Panc1 (cell line): ENCODE measurements around the gene GRIFIN. TPM values are rescaled to one million over a fixed set of nuclear protein-coding genes. Genes with fewer than 3 reads are reported as not detected.
A peak's percentile ranks its signal among the peaks of the same experiment; 100 is the strongest.

ENCODE experiments used
- ATAC-seq: fragments of 200-7000 bp; cut with Tn5 transposase; 2 replicates; pipeline ENCODE4 v1.9.1; 2020; ENCODE audit warnings: mild to moderate bottlenecking, moderate library complexity
- BruUV-seq: library from RNA; stranded (reverse); fragments of 400-500 nt; replicated peaks from 2 replicates; lab custom pipeline; 2021; lab: Mats Ljungman, UMichigan
- CTCF ChIA-PET: fragments of 300-600 bp; sonication (Branson Sonifier 250); formaldehyde crosslinking; loops from one replicate; lab custom pipeline; 2022; ENCODE audit warnings: antibody characterized with exemption; lab: Charles Lee
- POLR2A ChIA-PET: fragments of 300-600 bp; sonication (Branson Sonifier 250); formaldehyde crosslinking; loops from one replicate; lab custom pipeline; 2022; ENCODE audit warnings: antibody characterized with exemption; lab: Charles Lee
- DNase-seq: peaks from one replicate; pipeline ENCODE4 v3.0.0-alpha.2; 2010; ENCODE audit warnings: low read depth, low spot score
- H3K27ac ChIP-seq: 2 replicates; pipeline ENCODE4 v1.5.1; 2011; ENCODE audit warnings: mild to moderate bottlenecking, low read length, inconsistent platforms
- H3K27me3 ChIP-seq: fragments of 200-500 bp; sonication (Bioruptor generic); 2 replicates; pipeline ENCODE4 v1.6.0; 2014; ENCODE audit warnings: low read length, inconsistent platforms; ENCODE audit not compliant: control insufficient read depth, insufficient read depth
- H3K36me3 ChIP-seq: fragments of 200-500 bp; sonication (Bioruptor generic); 2 replicates; pipeline ENCODE4 v1.5.1; 2014; ENCODE audit warnings: inconsistent platforms, mild to moderate bottlenecking, low read length, moderate library complexity; ENCODE audit not compliant: control insufficient read depth, insufficient read depth
- H3K4me1 ChIP-seq: 2 replicates; pipeline ENCODE4 v1.5.1; 2011; ENCODE audit warnings: inconsistent platforms, mild to moderate bottlenecking, low read length, moderate library complexity; ENCODE audit not compliant: control insufficient read depth, insufficient read depth
- H3K4me3 ChIP-seq, 2 experiments: 2 replicates each; pipeline ENCODE4 v1.5.1; 2011 to 2012; ENCODE audit warnings: low read depth in 2 of 2, low read length in 2 of 2, mild to moderate bottlenecking in 2 of 2, inconsistent platforms in 1 of 2, moderate library complexity in 1 of 2
- H3K9me3 ChIP-seq: fragments of 200-500 bp; sonication (Bioruptor generic); 2 replicates; pipeline ENCODE4 v1.5.1; 2014; ENCODE audit warnings: low read depth, mild to moderate bottlenecking, inconsistent platforms, low read length, moderate library complexity; ENCODE audit not compliant: control insufficient read depth, insufficient read depth
- CTCF ChIP-seq: fragments of 450-650 bp; IDR thresholded peaks from 2 replicates; pipeline ENCODE4 v1.5.1; 2017; ENCODE audit warnings: mild to moderate bottlenecking
- POLR2AphosphoS5 ChIP-seq: IDR thresholded peaks from 2 replicates; pipeline ENCODE4 v1.6.1; 2012; ENCODE audit warnings: mild to moderate bottlenecking, low read depth, low read length, moderate library complexity
- REST ChIP-seq, 2 experiments: IDR thresholded peaks; 2 replicates each; pipeline ENCODE4 v1.6.1; 2011 to 2012; ENCODE audit warnings: low read depth in 2 of 2, control low read depth in 1 of 2, low read length in 1 of 2, mild to moderate bottlenecking in 1 of 2, moderate library complexity in 1 of 2; ENCODE audit not compliant: insufficient read depth in 1 of 2
- SIN3A ChIP-seq: IDR thresholded peaks from 2 replicates; pipeline ENCODE4 v1.6.1; 2012; ENCODE audit warnings: low read depth, mild to moderate bottlenecking, low read length, moderate library complexity, borderline replicate concordance; ENCODE audit not compliant: insufficient read depth
- TCF7L2 ChIP-seq: IDR thresholded peaks from 2 replicates; pipeline ENCODE4 v1.6.1; 2011; ENCODE audit warnings: mild to moderate bottlenecking, low read depth, low read length, inconsistent platforms
- in situ Hi-C: cut with HindIII; loops from 2 replicates; pipeline ENCODE4 v1.10.0; 2016; ENCODE audit warnings: low sequenced_read_pairs, low pct_unique_long_range_greater_than_20kb
- intact Hi-C: fragments of 100-400 bp; cut with micrococcal nuclease; formaldehyde crosslinking; loops from one replicate; pipeline ENCODE4 v1.10.0; 2022; ENCODE audit not compliant: unreplicated experiment
- total RNA-seq: library from RNA; stranded (reverse); gene quantifications from one replicate; pipeline ENCODE4 v1.2.1, GENCODE V29; 2021; ENCODE audit not compliant: unreplicated experiment

Gene GRIFIN
- total RNA-seq, 1 experiment from 2014 or later = not detected

GRCh38 chr7:2510909-2511768 is 34.9 kb upstream of the GRIFIN start:
- in situ Hi-C loops = no loop called here

More at GRCh38 chr7:2510909-2511768, 34.9 kb upstream of the GRIFIN start:
- TF ChIP-seq REST (IDR thresholded peaks at IDR 0.05; ENCODE audit: insufficient read depth in 1 of 2, low read depth in 2 of 2, low read length in 1 of 2) = no peak
- peak; percentile 23; the same call in 1 of the 2 replicates for TF ChIP-seq POLR2AphosphoS5
- no peak for TF ChIP-seq SIN3A
- no peak for TF ChIP-seq CTCF
- TF ChIP-seq TCF7L2 = no peak
- no TSS peak for BruUV-seq
- Histone ChIP-seq H3K4me3 (no peak overlapping the region), H3K36me3 (no peaks in the 10 kb centered on the region), H3K27me3 (no peaks in the 10 kb centered on the region), H3K4me1 (peaks cover 39% of the 10 kb centered on the region), H3K9me3 (no peaks in the 10 kb centered on the region), H3K27ac (peak overlapping the region; percentile 62)
- ChIA-PET POLR2A (interaction anchor here (0.6 to 0.7 kb wide), 3 partner anchors 12 to 190 kb away, joined by 3 to 11 read pairs (median 4); no protein-coding TSS in a partner anchor), CTCF (no interaction called here)
- intact Hi-C loops = no loop called here
- ATAC-seq = peak; percentile 36
- DNase-seq = no peak
